ENCODE measurements around the gene SOX6. TPM values are rescaled to one million over a fixed set of nuclear protein-coding genes. Genes with fewer than 3 reads are reported as not detected.

The SOX6 gene
- total RNA-seq, 1 donor from 2014 or later: 13.2 TPM

GRCh38 chr11:15985127-15985859, 371.1 kb downstream of the SOX6 start:
- Histone ChIP-seq H3K9me3 (ENCODE audit: insufficient read depth, low read depth, low read length) (no peaks in the 10 kb centered on the region), H3K4me3 (ENCODE audit: insufficient read depth, low read depth, low read length) (no peak overlapping the region), H3K4me2 (ENCODE audit: low read length) (no peak overlapping the region), H3K36me3 (ENCODE audit: insufficient read depth, low read length) (no peaks in the 10 kb centered on the region), H2AFZ (ENCODE audit: low read depth, low read length) (no peak overlapping the region), H3K9ac (ENCODE audit: low read length) (no peak overlapping the region), H3K27ac (ENCODE audit: low read depth, low read length) (no peak overlapping the region), H3K27me3 (ENCODE audit: insufficient read depth, low read length) (no peaks in the 10 kb centered on the region), H3K4me1 (ENCODE audit: insufficient read depth, low read length) (no peaks in the 10 kb centered on the region), H3K79me2 (ENCODE audit: insufficient read depth, low read length) (no peaks in the 10 kb centered on the region), H4K20me1 (ENCODE audit: insufficient read depth, low read length) (no peaks in the 10 kb centered on the region)
- DNase-seq (ENCODE audit: low read depth) (peak; percentile 61), FAIRE-seq (no peak)
- TF ChIP-seq CTCF (IDR thresholded peaks at IDR 0.05; ENCODE audit: insufficient read depth, low read depth, low read length): no peak
- TF ChIP-seq EZH2 (IDR thresholded peaks at IDR 0.05; ENCODE audit: insufficient read depth, low read length): no peak
- H3K4me1 Mint-ChIP-seq (ENCODE audit: low read depth, unreplicated experiment): peaks cover 1% of the 10 kb centered on the region
- no peak overlapping the region for H3K4me3 Mint-ChIP-seq (ENCODE audit: unreplicated experiment)
- H3K27ac Mint-ChIP-seq (ENCODE audit: unreplicated experiment): no peak overlapping the region
- no peaks in the 10 kb centered on the region for H3K27me3 Mint-ChIP-seq (ENCODE audit: low read depth, unreplicated experiment)
- H3K36me3 Mint-ChIP-seq (ENCODE audit: low read depth, unreplicated experiment): no peaks in the 10 kb centered on the region
- H3K9me3 Mint-ChIP-seq (ENCODE audit: unreplicated experiment): no peaks in the 10 kb centered on the region

DNA sequence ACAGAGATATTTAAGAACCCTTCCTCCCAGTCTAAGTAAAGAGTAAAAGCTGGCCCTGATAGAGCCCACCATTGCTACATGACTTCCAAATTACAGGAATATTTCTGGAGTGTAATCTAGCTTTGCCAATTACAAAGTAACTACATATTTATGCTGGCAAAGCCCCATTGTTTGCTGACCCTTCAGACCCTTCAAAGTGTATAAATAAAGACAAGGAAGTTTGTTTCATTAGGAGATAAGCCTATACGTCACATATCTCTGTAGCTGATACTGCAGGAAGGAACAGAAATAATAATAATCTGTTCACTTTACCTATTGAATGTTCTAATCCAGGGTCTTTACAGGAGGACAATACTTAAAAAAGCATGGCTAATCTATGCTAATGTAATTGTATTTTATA, 375.1 kb downstream of the SOX6 start:
- Histone ChIP-seq H3K9ac (ENCODE audit: low read length) (no peak overlapping the region), H3K4me1 (ENCODE audit: insufficient read depth, low read length) (peaks cover 4% of the 10 kb centered on the region), H3K36me3 (ENCODE audit: insufficient read depth, low read length) (no peaks in the 10 kb centered on the region), H3K27ac (ENCODE audit: low read depth, low read length) (no peak overlapping the region), H3K4me3 (ENCODE audit: insufficient read depth, low read depth, low read length) (no peak overlapping the region), H3K27me3 (ENCODE audit: insufficient read depth, low read length) (no peaks in the 10 kb centered on the region), H3K9me3 (ENCODE audit: insufficient read depth, low read depth, low read length) (no peaks in the 10 kb centered on the region), H3K79me2 (ENCODE audit: insufficient read depth, low read length) (no peaks in the 10 kb centered on the region), H2AFZ (ENCODE audit: low read depth, low read length) (no peak overlapping the region), H4K20me1 (ENCODE audit: insufficient read depth, low read length) (no peaks in the 10 kb centered on the region), H3K4me2 (ENCODE audit: low read length) (no peak overlapping the region)
- H3K36me3 Mint-ChIP-seq (ENCODE audit: low read depth, unreplicated experiment): no peaks in the 10 kb centered on the region
- H3K4me3 Mint-ChIP-seq (ENCODE audit: unreplicated experiment): no peak overlapping the region
- H3K9me3 Mint-ChIP-seq (ENCODE audit: unreplicated experiment): no peaks in the 10 kb centered on the region
- DNase-seq (ENCODE audit: low read depth) (no peak), FAIRE-seq (no peak)
- H3K4me1 Mint-ChIP-seq (ENCODE audit: low read depth, unreplicated experiment): peaks cover 1% of the 10 kb centered on the region
- H3K27me3 Mint-ChIP-seq (ENCODE audit: low read depth, unreplicated experiment): no peaks in the 10 kb centered on the region
- TF ChIP-seq CTCF (IDR thresholded peaks at IDR 0.05; ENCODE audit: insufficient read depth, low read depth, low read length): no peak
- no peak for TF ChIP-seq EZH2 (IDR thresholded peaks at IDR 0.05; ENCODE audit: insufficient read depth, low read length)
- no peak overlapping the region for H3K27ac Mint-ChIP-seq (ENCODE audit: unreplicated experiment)

- Histone ChIP-seq H2AFZ (ENCODE audit: low read depth, low read length) (no peak overlapping the region), H3K27ac (ENCODE audit: low read depth, low read length) (no peak overlapping the region), H4K20me1 (ENCODE audit: insufficient read depth, low read length) (no peaks in the 10 kb centered on the region), H3K9ac (ENCODE audit: low read length) (no peak overlapping the region), H3K79me2 (ENCODE audit: insufficient read depth, low read length) (no peaks in the 10 kb centered on the region), H3K4me1 (ENCODE audit: insufficient read depth, low read length) (peaks cover 7% of the 10 kb centered on the region), H3K9me3 (ENCODE audit: insufficient read depth, low read depth, low read length) (no peaks in the 10 kb centered on the region), H3K4me3 (ENCODE audit: insufficient read depth, low read depth, low read length) (no peak overlapping the region), H3K4me2 (ENCODE audit: low read length) (peak overlapping the region; percentile 3), H3K36me3 (ENCODE audit: insufficient read depth, low read length) (no peaks in the 10 kb centered on the region), H3K27me3 (ENCODE audit: insufficient read depth, low read length) (no peaks in the 10 kb centered on the region)
- TF ChIP-seq CTCF (IDR thresholded peaks at IDR 0.05; ENCODE audit: insufficient read depth, low read depth, low read length): no peak
- TF ChIP-seq EZH2 (IDR thresholded peaks at IDR 0.05; ENCODE audit: insufficient read depth, low read length): no peak
- DNase-seq (ENCODE audit: low read depth) (no peak), FAIRE-seq (no peak)
- Mint-ChIP-seq H3K4me1 (ENCODE audit: low read depth, unreplicated experiment) (no peaks in the 10 kb centered on the region), H3K4me3 (ENCODE audit: unreplicated experiment) (no peak overlapping the region), H3K36me3 (ENCODE audit: low read depth, unreplicated experiment) (peaks cover 2% of the 10 kb centered on the region), H3K27me3 (ENCODE audit: low read depth, unreplicated experiment) (no peaks in the 10 kb centered on the region), H3K9me3 (ENCODE audit: unreplicated experiment) (no peaks in the 10 kb centered on the region), H3K27ac (ENCODE audit: unreplicated experiment) (no peak overlapping the region)
These were observed 379.2 kb downstream of the SOX6 start for GRCh38 chr11:15977116-15977515.

Measured in astrocyte (in vitro differentiated cells and primary cell).